H1 (cell line): ENCODE data around the gene CAPN10. TPM values are rescaled to one million over a fixed set of nuclear protein-coding genes. Genes with fewer than 3 reads are reported as not detected.
A peak's percentile ranks its signal among the peaks of the same experiment; 100 is the strongest.

ENCODE experiments used
- CTCF ChIA-PET: fragments of 300-600 bp; sonication (Branson Sonifier 250); formaldehyde crosslinking; loops from one replicate; lab custom pipeline; 2021; ENCODE audit not compliant: partially characterized antibody; lab: Charles Lee
- POLR2A ChIA-PET: fragments of 300-600 bp; sonication (Branson Sonifier 250); formaldehyde crosslinking; loops from one replicate; lab custom pipeline; 2021; ENCODE audit warnings: inconsistent platforms; ENCODE audit not compliant: partially characterized antibody; lab: Charles Lee
- DNase-seq, 2 experiments: peaks; one replicate each; pipeline versions ENCODE4 v3.0.0 to v3.0.0-alpha.2; 2010 to 2022; ENCODE audit warnings: low spot score in 2 of 2, low read depth in 1 of 2, mixed read lengths in 1 of 2
- FAIRE-seq: peaks from 2 replicates; lab custom pipeline; 2011; peaks lifted over from hg19 to GRCh38; lab: Jason Lieb, UNC
- H2AFZ ChIP-seq: 2 replicates; pipeline ENCODE4 v1.8.1; 2012; ENCODE audit warnings: low read length, inconsistent platforms
- H2AK5ac ChIP-seq: 2 replicates; pipeline ENCODE4 v1.6.1; 2013; ENCODE audit warnings: low read depth, low read length
- H2BK120ac ChIP-seq: replicated peaks from 2 replicates; pipeline ENCODE3; 2013; ENCODE audit warnings: low read depth, low read length, inconsistent platforms
- H2BK12ac ChIP-seq: 2 replicates; pipeline ENCODE4 v1.6.1; 2013; ENCODE audit warnings: low read depth, low read length
- H2BK15ac ChIP-seq: 2 replicates; pipeline ENCODE4 v1.6.1; 2013; ENCODE audit warnings: low read length
- H2BK20ac ChIP-seq: 2 replicates; pipeline ENCODE4 v1.6.1; 2013; ENCODE audit warnings: low read length
- H2BK5ac ChIP-seq: 2 replicates; pipeline ENCODE4 v1.6.1; 2013; ENCODE audit warnings: low read depth, low read length
- H3K14ac ChIP-seq: 2 replicates; pipeline ENCODE4 v1.6.1; 2013; ENCODE audit warnings: inconsistent platforms; ENCODE audit not compliant: insufficient read length
- H3K18ac ChIP-seq: 2 replicates; pipeline ENCODE4 v1.6.1; 2013; ENCODE audit warnings: low read length; ENCODE audit errors: extremely low read depth
- H3K23ac ChIP-seq: 2 replicates; pipeline ENCODE4 v1.6.1; 2013; ENCODE audit warnings: inconsistent platforms; ENCODE audit not compliant: insufficient read length
- H3K23me2 ChIP-seq: 2 replicates; pipeline ENCODE4 v1.6.1; 2013; ENCODE audit warnings: low read depth, low read length
- H3K27ac ChIP-seq: 2 replicates; pipeline ENCODE4 v1.6.1; 2011; ENCODE audit warnings: low read depth, low read length, inconsistent platforms
- H3K27me3 ChIP-seq, 4 experiments: replicated peaks in 1 of 4; 1 replicate in 1 of 4; 2 replicates in 3 of 4; pipeline versions ENCODE4 v1.6.1 to v1.8.1; 2011 to 2013; ENCODE audit warnings: low read length in 3 of 4, mild to moderate bottlenecking in 3 of 4, inconsistent platforms in 2 of 4, mixed read lengths in 2 of 4, moderate library complexity in 1 of 4; ENCODE audit not compliant: control insufficient read depth in 3 of 4, insufficient read depth in 3 of 4; ENCODE audit errors: extremely low read depth in 1 of 4
- H3K36me3 ChIP-seq, 4 experiments: 2 replicates each; pipeline versions ENCODE4 v1.6.1 to v1.8.1; 2011 to 2013; ENCODE audit warnings: mild to moderate bottlenecking in 4 of 4, low read length in 3 of 4, moderate library complexity in 2 of 4, control low read depth in 1 of 4, inconsistent platforms in 1 of 4; ENCODE audit not compliant: insufficient read depth in 4 of 4, control insufficient read depth in 2 of 4
- H3K4ac ChIP-seq: replicated peaks from 2 replicates; pipeline ENCODE3; 2013; ENCODE audit warnings: low read length, low read depth, mixed read lengths, inconsistent platforms; ENCODE audit not compliant: insufficient read length
- H3K4me1 ChIP-seq, 4 experiments: replicated peaks in 1 of 4; 1 replicate in 1 of 4; 2 replicates in 3 of 4; pipeline versions ENCODE4 v1.6.1 to v1.8.1; 2011 to 2013; ENCODE audit warnings: low read length in 3 of 4, inconsistent platforms in 2 of 4, mixed read lengths in 1 of 4; ENCODE audit not compliant: insufficient read depth in 4 of 4, control insufficient read depth in 3 of 4
- H3K4me2 ChIP-seq, 2 experiments: 2 replicates each; pipeline versions ENCODE4 v1.6.1 to v1.8.1; 2011 to 2013; ENCODE audit warnings: low read depth in 2 of 2, low read length in 2 of 2, control low read depth in 1 of 2, inconsistent platforms in 1 of 2, mild to moderate bottlenecking in 1 of 2; ENCODE audit not compliant: insufficient read depth in 1 of 2
- H3K4me3 ChIP-seq, 4 experiments: fragments of 200-600, 300-600 bp in 1 of 4; sonication (generic), shearing (Covaris generic), sonication (Bioruptor Twin) in 1 of 4; 2 replicates each; pipeline versions ENCODE4 v1.5.1 to v1.8.1; 2011 to 2016; ENCODE audit warnings: low read length in 4 of 4, low read depth in 3 of 4, control low read depth in 2 of 4, inconsistent platforms in 2 of 4, mild to moderate bottlenecking in 2 of 4, mixed read lengths in 1 of 4, moderate library complexity in 1 of 4; ENCODE audit not compliant: insufficient read depth in 2 of 4; ENCODE audit errors: extremely low read depth in 1 of 4
- H3K56ac ChIP-seq: replicated peaks from 2 replicates; pipeline ENCODE3; 2013; ENCODE audit warnings: low read depth, mild to moderate bottlenecking, mixed read lengths, low read length, inconsistent platforms; ENCODE audit not compliant: insufficient read length
- H3K79me1 ChIP-seq: 2 replicates; pipeline ENCODE4 v1.6.1; 2013; ENCODE audit warnings: low read depth, low read length, control low read depth
- H3K79me2 ChIP-seq, 2 experiments: 2 replicates each; pipeline versions ENCODE4 v1.6.1 to v1.8.1; 2012 to 2013; ENCODE audit warnings: low read length in 2 of 2, mild to moderate bottlenecking in 2 of 2, inconsistent platforms in 1 of 2; ENCODE audit not compliant: insufficient read depth in 2 of 2, control insufficient read depth in 1 of 2
- H3K9ac ChIP-seq, 4 experiments: replicated peaks in 1 of 4; 1 replicate in 1 of 4; 2 replicates in 3 of 4; pipeline versions ENCODE4 v1.6.1 to v1.8.1; 2011 to 2013; ENCODE audit warnings: low read depth in 3 of 4, low read length in 3 of 4, control low read depth in 2 of 4, mild to moderate bottlenecking in 2 of 4, moderate library complexity in 2 of 4, inconsistent platforms in 1 of 4; ENCODE audit errors: extremely low read depth in 1 of 4
- H3K9me3 ChIP-seq, 2 experiments: 2 replicates each; pipeline versions ENCODE4 v1.6.1 to v1.8.1; 2012 to 2013; ENCODE audit warnings: mild to moderate bottlenecking in 2 of 2, moderate library complexity in 2 of 2, control low read depth in 1 of 2, inconsistent platforms in 1 of 2, low read depth in 1 of 2, low read length in 1 of 2, mixed read lengths in 1 of 2; ENCODE audit not compliant: insufficient read depth in 2 of 2
- H4K20me1 ChIP-seq, 2 experiments: replicated peaks in 1 of 2; 2 replicates each; pipeline versions ENCODE3 to v1.8.1; 2011 to 2013; ENCODE audit warnings: inconsistent platforms in 2 of 2, low read length in 2 of 2, mild to moderate bottlenecking in 1 of 2; ENCODE audit not compliant: insufficient read depth in 2 of 2, control insufficient read depth in 1 of 2
- H4K5ac ChIP-seq: 2 replicates; pipeline ENCODE4 v1.6.1; 2013; ENCODE audit warnings: low read length, low read depth, mixed read lengths, inconsistent platforms; ENCODE audit not compliant: insufficient read length
- H4K8ac ChIP-seq: 2 replicates; pipeline ENCODE4 v1.8.0; 2013; ENCODE audit warnings: mild to moderate bottlenecking, moderate library complexity, low read length, inconsistent platforms; ENCODE audit not compliant: insufficient read depth; ENCODE audit errors: extremely low read depth
- H4K91ac ChIP-seq: replicated peaks from 2 replicates; pipeline ENCODE3; 2013; ENCODE audit warnings: low read length, mixed read lengths, inconsistent platforms; ENCODE audit not compliant: insufficient read length
- FOSL1 ChIP-seq: IDR thresholded peaks from 2 replicates; pipeline ENCODE4 v1.6.1; 2011; ENCODE audit warnings: mild to moderate bottlenecking, low read depth, low read length, moderate library complexity; ENCODE audit not compliant: insufficient read depth
- NRF1 ChIP-seq: IDR thresholded peaks from 2 replicates; pipeline ENCODE4 v1.6.1; 2011; ENCODE audit warnings: mild to moderate bottlenecking, low read depth, low read length, improper control_type of control experiment
- WGBS, 2 experiments: shearing (Covaris generic) in 1 of 2; methylation state at CpG; one replicate each; pipeline versions ENCODE4 v1.1.6 to v1.1.7; 2013 to 2015; ENCODE audit warnings: low lambda C conversion rate in 2 of 2, mixed read lengths in 2 of 2, inconsistent platforms in 1 of 2, low coverage in 1 of 2, missing lambda C conversion rate in 1 of 2; ENCODE audit not compliant: insufficient replicate concordance in 2 of 2, insufficient coverage in 1 of 2, insufficient read length in 1 of 2; ENCODE audit errors: extremely low coverage in 1 of 2, missing lambda C conversion rate in 1 of 2; 5-methylcytosine and 5-hydroxymethylcytosine counted together
- polyA plus RNA-seq, 7 experiments: library from polyadenylated mRNA; depleted of rRNA in 3 of 7; stranded (reverse) in 5 of 7; unstranded in 2 of 7; fragments of >200 nt in 5 of 7; fragments of 200-250 nt in 2 of 7; gene quantifications; 1 replicate in 5 of 7; 2 replicates in 1 of 7; 4 replicates in 1 of 7; pipeline versions ENCODE4 v1.2.1 to v1.2.3, GENCODE V29; 2011 to 2013; ENCODE audit warnings: missing spikeins in 2 of 7, mixed read lengths in 2 of 7
- total RNA-seq: library from RNA; stranded (reverse); fragmentation: NEBNext Ultra II Directional; extraction: Animal tissue kit (Norgen Biotek cat#: 25700); gene quantifications from 2 replicates; pipeline ENCODE4 v1.2.1, GENCODE V29; 2021

Gene CAPN10
- total and polyA plus RNA-seq, 2 of the 8 experiments (the other 6 are each of a cell fraction or from before 2014, with no cell fraction given) = 30.7 to 39.8 TPM

GRCh38 chr2:240645801-240646175 lies 59.3 kb downstream of the CAPN10 start:
- no peak overlapping the region for H2BK20ac ChIP-seq
- FAIRE-seq = no peak
- no peak overlapping the region for H3K4me3 ChIP-seq
- no peak overlapping the region for H4K5ac ChIP-seq
- no peak overlapping the region for H2AFZ ChIP-seq
- no peak overlapping the region for H2BK15ac ChIP-seq
- H2BK5ac ChIP-seq = no peak overlapping the region
- 91% methylated on average over 10 of the region's 10 CpGs; no CpG with 5 or more reads in 1 of the 2 experiments for WGBS, 2 experiments
- H3K27ac ChIP-seq = no peak overlapping the region
- H3K18ac ChIP-seq = no peak overlapping the region
- peaks cover 0 to 4% (median 2%) of the 10 kb centered on the region in 4 experiments; a peak in 3 of 7 replicates for H3K27me3 ChIP-seq
- no peak overlapping the region for H4K8ac ChIP-seq
- H3K23me2 ChIP-seq = no peaks in the 10 kb centered on the region
- H3K56ac ChIP-seq = no peak overlapping the region
- no peaks in the 10 kb centered on the region for H4K20me1 ChIP-seq
- no peaks in the 10 kb centered on the region for H3K79me1 ChIP-seq
- H3K4ac ChIP-seq = no peak overlapping the region
- CTCF ChIA-PET = interaction anchor here (1.5 to 2.0 kb wide), 2 partner anchors 24 to 42 kb away, joined by 3 to 6 read pairs; no protein-coding TSS in a partner anchor
- POLR2A ChIA-PET = no interaction called here
- peaks cover 0 to 10% (median 6%) of the 10 kb centered on the region in 4 experiments; a peak in 5 of 7 replicates for H3K4me1 ChIP-seq
- H4K91ac ChIP-seq = no peak overlapping the region
- H2AK5ac ChIP-seq = no peak overlapping the region
- H2BK12ac ChIP-seq = no peak overlapping the region
- H2BK120ac ChIP-seq = no peak overlapping the region
- no peaks in the 10 kb centered on the region for H3K79me2 ChIP-seq
- no peak overlapping the region for H3K23ac ChIP-seq
- H3K4me2 ChIP-seq = no peak overlapping the region
- H3K36me3 ChIP-seq = no peaks in the 10 kb centered on the region
- no peak overlapping the region for H3K14ac ChIP-seq
- H3K9me3 ChIP-seq = no peaks in the 10 kb centered on the region
- no peak overlapping the region for H3K9ac ChIP-seq
- DNase-seq = peak in 1 of 2 experiments; percentile 10
- TF ChIP-seq NRF1 (no peak), FOSL1 (no peak)
